MM.1S (cell line): ENCODE data around the gene OAS2.

Experiments used
- EZH2 ChIP-seq: fragments of 300-600 bp; sonication (generic); optimal IDR thresholded peaks from 2 replicates; pipeline ENCODE3; 2017; ENCODE audit warnings: low read depth, mild to moderate bottlenecking, antibody characterized with exemption, low read length, mixed read lengths
- TF ChIP-seq, protein P1 (sequence below): fragments of 300-600 bp; sonication (generic); IDR thresholded peaks from 2 replicates; pipeline ENCODE4 v1.5.1; 2016; ENCODE audit warnings: antibody characterized with exemption, low read length, mixed read lengths

DNA sequence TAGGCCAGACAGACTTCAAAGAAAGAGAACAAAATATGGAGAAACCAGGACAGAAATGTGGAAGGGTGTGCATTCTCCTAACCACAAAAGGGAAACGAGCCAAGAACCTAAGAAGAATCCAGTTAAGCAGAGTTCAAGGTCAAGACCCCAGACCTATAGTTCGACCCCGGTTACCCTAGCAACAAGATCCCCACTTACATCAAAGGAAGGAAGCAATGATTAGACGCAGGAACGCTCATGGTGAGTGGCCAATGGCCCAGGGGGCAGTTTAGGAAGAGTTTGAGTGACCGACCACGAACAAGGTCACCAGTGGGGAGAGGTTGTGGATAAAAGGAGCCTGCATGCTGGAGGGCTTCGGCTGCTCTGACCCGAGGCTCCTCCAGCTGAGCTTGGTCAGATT, 36.2 kb downstream of the OAS2 start:
- TF ChIP-seq, protein P1, sequence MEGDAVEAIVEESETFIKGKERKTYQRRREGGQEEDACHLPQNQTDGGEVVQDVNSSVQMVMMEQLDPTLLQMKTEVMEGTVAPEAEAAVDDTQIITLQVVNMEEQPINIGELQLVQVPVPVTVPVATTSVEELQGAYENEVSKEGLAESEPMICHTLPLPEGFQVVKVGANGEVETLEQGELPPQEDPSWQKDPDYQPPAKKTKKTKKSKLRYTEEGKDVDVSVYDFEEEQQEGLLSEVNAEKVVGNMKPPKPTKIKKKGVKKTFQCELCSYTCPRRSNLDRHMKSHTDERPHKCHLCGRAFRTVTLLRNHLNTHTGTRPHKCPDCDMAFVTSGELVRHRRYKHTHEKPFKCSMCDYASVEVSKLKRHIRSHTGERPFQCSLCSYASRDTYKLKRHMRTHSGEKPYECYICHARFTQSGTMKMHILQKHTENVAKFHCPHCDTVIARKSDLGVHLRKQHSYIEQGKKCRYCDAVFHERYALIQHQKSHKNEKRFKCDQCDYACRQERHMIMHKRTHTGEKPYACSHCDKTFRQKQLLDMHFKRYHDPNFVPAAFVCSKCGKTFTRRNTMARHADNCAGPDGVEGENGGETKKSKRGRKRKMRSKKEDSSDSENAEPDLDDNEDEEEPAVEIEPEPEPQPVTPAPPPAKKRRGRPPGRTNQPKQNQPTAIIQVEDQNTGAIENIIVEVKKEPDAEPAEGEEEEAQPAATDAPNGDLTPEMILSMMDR, result no peak
- TF ChIP-seq EZH2, result no peak
